WTC11 (cell line): Measurements from ENCODE around the gene DGKH. TPM values are rescaled to one million over a fixed set of nuclear protein-coding genes. Genes with fewer than 3 reads are reported as not detected.
"Not testable (repeated sequence)": the region's sequence is repeated elsewhere in the genome, so short reads cannot be mapped to it uniquely, and the experiment has no call there.

Experiments
- ATAC-seq: fragments of 200-7000 bp; cut with Tn5 transposase; 2 replicates; pipeline ENCODE4 v1.10.0; 2021; ENCODE audit warnings: mild to moderate bottlenecking, moderate library complexity
- CTCF ChIA-PET: fragments of 300-600 bp; sonication (Branson Sonifier 250); formaldehyde crosslinking; loops from one replicate; lab custom pipeline; 2021; ENCODE audit warnings: antibody characterized with exemption; lab: Charles Lee
- POLR2A ChIA-PET: fragments of 350-600 bp; sonication (Branson Sonifier 250); formaldehyde crosslinking; loops from one replicate; lab custom pipeline; 2021; ENCODE audit warnings: antibody characterized with exemption; lab: Charles Lee
- DNase-seq: peaks from one replicate; pipeline ENCODE4 v3.0.0; 2021; ENCODE audit warnings: low spot score
- H3K27ac Mint-ChIP-seq: 2 replicates; pipeline ENCODE4 v1.8.0; 2021; ENCODE audit warnings: mixed read lengths
- H3K27me3 Mint-ChIP-seq: 2 replicates; pipeline ENCODE4 v1.8.0; 2021; ENCODE audit warnings: low read depth, mild to moderate bottlenecking, moderate library complexity, mixed read lengths
- H3K36me3 Mint-ChIP-seq: 2 replicates; pipeline ENCODE4 v1.8.0; 2021; ENCODE audit warnings: mixed read lengths
- H3K4me1 Mint-ChIP-seq: 2 replicates; pipeline ENCODE4 v1.8.0; 2022; ENCODE audit warnings: mixed read lengths
- H3K4me3 Mint-ChIP-seq: 2 replicates; pipeline ENCODE4 v1.8.0; 2021; ENCODE audit warnings: mild to moderate bottlenecking, moderate library complexity, mixed read lengths
- H3K9me3 Mint-ChIP-seq: 2 replicates; pipeline ENCODE4 v1.8.0; 2021; ENCODE audit warnings: mixed read lengths
- CREB1 ChIP-seq: sonication (generic); formaldehyde crosslinking; IDR thresholded peaks from 2 replicates; pipeline ENCODE4 v1.8.0; 2023; ENCODE audit warnings: mild to moderate bottlenecking, missing genetic modification reagents
- E2F5 ChIP-seq: sonication (generic); formaldehyde crosslinking; IDR thresholded peaks from 2 replicates; pipeline ENCODE4 v1.8.1; 2022; ENCODE audit warnings: mild to moderate bottlenecking, moderate library complexity, missing genetic modification reagents
- ESRRA ChIP-seq: sonication (generic); formaldehyde crosslinking; IDR thresholded peaks from 2 replicates; pipeline ENCODE4 v1.8.1; 2022; ENCODE audit warnings: mild to moderate bottlenecking, missing genetic modification reagents, borderline replicate concordance
- FOXJ3 ChIP-seq: sonication (generic); formaldehyde crosslinking; IDR thresholded peaks from 2 replicates; pipeline ENCODE4 v1.9.0; 2021; ENCODE audit warnings: missing genetic modification reagents, mild to moderate bottlenecking, borderline replicate concordance
- HMGA2 ChIP-seq: fragments of 250-450 bp; sonication (Bioruptor Pico); IDR thresholded peaks from 2 replicates; pipeline ENCODE4 v1.4.0; 2021; ENCODE audit warnings: mild to moderate bottlenecking, moderate library complexity
- JUN ChIP-seq: sonication (generic); formaldehyde crosslinking; IDR thresholded peaks from 2 replicates; pipeline ENCODE4 v1.8.0; 2023; ENCODE audit warnings: mild to moderate bottlenecking, missing genetic modification reagents
- KAT7 ChIP-seq: sonication (generic); formaldehyde crosslinking; IDR thresholded peaks from 2 replicates; pipeline ENCODE4 v1.8.1; 2023; ENCODE audit warnings: missing genetic modification reagents, mild to moderate bottlenecking, borderline replicate concordance
- NR1H2 ChIP-seq: sonication (generic); formaldehyde crosslinking; IDR thresholded peaks from 2 replicates; pipeline ENCODE4 v1.9.0; 2021; ENCODE audit warnings: mild to moderate bottlenecking, moderate library complexity, missing genetic modification reagents
- SMAD4 ChIP-seq: sonication (generic); formaldehyde crosslinking; IDR thresholded peaks from 2 replicates; pipeline ENCODE4 v1.8.0; 2022; ENCODE audit warnings: mild to moderate bottlenecking, missing genetic modification reagents
- TP53 ChIP-seq: sonication (generic); formaldehyde crosslinking; IDR thresholded peaks from 2 replicates; pipeline ENCODE4 v1.8.1; 2023; ENCODE audit warnings: mild to moderate bottlenecking, missing genetic modification reagents
- ZNF317 ChIP-seq: sonication (generic); formaldehyde crosslinking; IDR thresholded peaks from 2 replicates; pipeline ENCODE4 v1.8.1; 2023; ENCODE audit warnings: low read depth, mild to moderate bottlenecking, moderate library complexity, missing genetic modification reagents, borderline replicate concordance
- ZNF423 ChIP-seq: fragments of 250-450 bp; sonication (Bioruptor Pico); IDR thresholded peaks from 2 replicates; pipeline ENCODE4 v2.1.2; 2022; ENCODE audit warnings: mild to moderate bottlenecking, moderate library complexity
- ZNF532 ChIP-seq: fragments of 250-450 bp; sonication (Bioruptor Pico); IDR thresholded peaks from 2 replicates; pipeline ENCODE4 v1.9.0; 2021; ENCODE audit warnings: mild to moderate bottlenecking, borderline replicate concordance
- total RNA-seq: library from RNA; stranded (reverse); gene quantifications from 3 replicates; pipeline ENCODE4 v1.2.3, GENCODE V29; 2021
- TF ChIP-seq, protein P1 (sequence below): sonication (generic); formaldehyde crosslinking; IDR thresholded peaks from 2 replicates; pipeline ENCODE4 v1.8.0; 2023; ENCODE audit warnings: missing genetic modification reagents, mild to moderate bottlenecking, borderline replicate concordance
- TF ChIP-seq, protein P2 (sequence below): sonication (generic); formaldehyde crosslinking; IDR thresholded peaks from 2 replicates; pipeline ENCODE4 v1.8.1; 2023; ENCODE audit warnings: mild to moderate bottlenecking, moderate library complexity, missing genetic modification reagents
- TF ChIP-seq, protein P3 (sequence below): fragments of 250-450 bp; sonication (Bioruptor Pico); IDR thresholded peaks from 2 replicates; pipeline ENCODE4 v2.1.2; 2022; ENCODE audit warnings: mild to moderate bottlenecking, moderate library complexity
- TF ChIP-seq, protein P4 (sequence below): sonication (generic); formaldehyde crosslinking; IDR thresholded peaks from 2 replicates; pipeline ENCODE4 v1.8.0; 2022; ENCODE audit warnings: missing genetic modification reagents

DGKH gene
- total RNA-seq, 1 experiment from 2014 or later = 7.6 TPM

DNA sequence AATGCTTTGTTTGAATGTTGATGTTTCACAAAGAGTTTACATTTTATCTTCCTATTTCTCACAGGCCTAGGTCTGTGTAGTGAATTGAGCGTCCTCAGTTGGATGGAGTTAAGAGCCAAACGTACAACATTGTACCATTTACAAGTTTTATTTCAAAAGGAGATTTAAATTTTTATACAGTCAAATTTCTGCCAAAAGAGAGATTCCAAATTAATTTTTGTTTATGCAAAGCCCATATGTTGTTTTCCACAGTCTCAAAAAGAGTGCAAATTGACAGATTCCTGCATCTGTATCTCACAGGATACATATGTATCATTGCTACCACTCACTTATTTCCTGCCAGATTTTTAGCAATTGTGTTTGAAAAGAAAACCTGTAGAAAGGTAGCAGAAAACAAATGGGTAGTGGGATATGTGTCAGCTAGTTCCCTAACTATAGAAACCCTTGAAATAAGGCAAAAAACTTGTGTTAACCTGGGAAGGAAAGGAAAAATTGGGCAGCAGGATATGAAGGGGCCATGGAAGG is 46.1 kb downstream of the DGKH start:
- ATAC-seq (no peak), DNase-seq (no peak)
- 0 out of 2 replicates have a peak, but pooled peaks cover 6% of the 10 kb centered on the region for H3K9me3 Mint-ChIP-seq
- H3K27me3 Mint-ChIP-seq = no peaks in the 10 kb centered on the region
- H3K4me1 Mint-ChIP-seq = no peaks in the 10 kb centered on the region
- TF ChIP-seq, protein P1, sequence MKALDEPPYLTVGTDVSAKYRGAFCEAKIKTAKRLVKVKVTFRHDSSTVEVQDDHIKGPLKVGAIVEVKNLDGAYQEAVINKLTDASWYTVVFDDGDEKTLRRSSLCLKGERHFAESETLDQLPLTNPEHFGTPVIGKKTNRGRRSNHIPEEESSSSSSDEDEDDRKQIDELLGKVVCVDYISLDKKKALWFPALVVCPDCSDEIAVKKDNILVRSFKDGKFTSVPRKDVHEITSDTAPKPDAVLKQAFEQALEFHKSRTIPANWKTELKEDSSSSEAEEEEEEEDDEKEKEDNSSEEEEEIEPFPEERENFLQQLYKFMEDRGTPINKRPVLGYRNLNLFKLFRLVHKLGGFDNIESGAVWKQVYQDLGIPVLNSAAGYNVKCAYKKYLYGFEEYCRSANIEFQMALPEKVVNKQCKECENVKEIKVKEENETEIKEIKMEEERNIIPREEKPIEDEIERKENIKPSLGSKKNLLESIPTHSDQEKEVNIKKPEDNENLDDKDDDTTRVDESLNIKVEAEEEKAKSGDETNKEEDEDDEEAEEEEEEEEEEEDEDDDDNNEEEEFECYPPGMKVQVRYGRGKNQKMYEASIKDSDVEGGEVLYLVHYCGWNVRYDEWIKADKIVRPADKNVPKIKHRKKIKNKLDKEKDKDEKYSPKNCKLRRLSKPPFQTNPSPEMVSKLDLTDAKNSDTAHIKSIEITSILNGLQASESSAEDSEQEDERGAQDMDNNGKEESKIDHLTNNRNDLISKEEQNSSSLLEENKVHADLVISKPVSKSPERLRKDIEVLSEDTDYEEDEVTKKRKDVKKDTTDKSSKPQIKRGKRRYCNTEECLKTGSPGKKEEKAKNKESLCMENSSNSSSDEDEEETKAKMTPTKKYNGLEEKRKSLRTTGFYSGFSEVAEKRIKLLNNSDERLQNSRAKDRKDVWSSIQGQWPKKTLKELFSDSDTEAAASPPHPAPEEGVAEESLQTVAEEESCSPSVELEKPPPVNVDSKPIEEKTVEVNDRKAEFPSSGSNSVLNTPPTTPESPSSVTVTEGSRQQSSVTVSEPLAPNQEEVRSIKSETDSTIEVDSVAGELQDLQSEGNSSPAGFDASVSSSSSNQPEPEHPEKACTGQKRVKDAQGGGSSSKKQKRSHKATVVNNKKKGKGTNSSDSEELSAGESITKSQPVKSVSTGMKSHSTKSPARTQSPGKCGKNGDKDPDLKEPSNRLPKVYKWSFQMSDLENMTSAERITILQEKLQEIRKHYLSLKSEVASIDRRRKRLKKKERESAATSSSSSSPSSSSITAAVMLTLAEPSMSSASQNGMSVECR (CRISPR knock-in tag) = no peak
- TF ChIP-seq NR1H2 (CRISPR knock-in tag) = no peak
- TF ChIP-seq ESRRA = no peak
- TF ChIP-seq SMAD4 = no peak
- TF ChIP-seq ZNF532 = no peak
- no peak for TF ChIP-seq JUN (CRISPR knock-in tag)
- no peak for TF ChIP-seq ZNF317 (CRISPR knock-in tag)
- no peak for TF ChIP-seq ZNF423
- TF ChIP-seq HMGA2 = no peak
- TF ChIP-seq CREB1 (CRISPR knock-in tag) = no peak
- TF ChIP-seq, protein P2, sequence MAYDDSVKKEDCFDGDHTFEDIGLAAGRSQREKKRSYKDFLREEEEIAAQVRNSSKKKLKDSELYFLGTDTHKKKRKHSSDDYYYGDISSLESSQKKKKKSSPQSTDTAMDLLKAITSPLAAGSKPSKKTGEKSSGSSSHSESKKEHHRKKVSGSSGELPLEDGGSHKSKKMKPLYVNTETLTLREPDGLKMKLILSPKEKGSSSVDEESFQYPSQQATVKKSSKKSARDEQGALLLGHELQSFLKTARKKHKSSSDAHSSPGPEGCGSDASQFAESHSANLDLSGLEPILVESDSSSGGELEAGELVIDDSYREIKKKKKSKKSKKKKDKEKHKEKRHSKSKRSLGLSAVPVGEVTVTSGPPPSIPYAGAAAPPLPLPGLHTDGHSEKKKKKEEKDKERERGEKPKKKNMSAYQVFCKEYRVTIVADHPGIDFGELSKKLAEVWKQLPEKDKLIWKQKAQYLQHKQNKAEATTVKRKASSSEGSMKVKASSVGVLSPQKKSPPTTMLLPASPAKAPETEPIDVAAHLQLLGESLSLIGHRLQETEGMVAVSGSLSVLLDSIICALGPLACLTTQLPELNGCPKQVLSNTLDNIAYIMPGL (CRISPR knock-in tag) = no peak
- no peak for TF ChIP-seq FOXJ3 (CRISPR knock-in tag)
- TF ChIP-seq, protein P3, sequence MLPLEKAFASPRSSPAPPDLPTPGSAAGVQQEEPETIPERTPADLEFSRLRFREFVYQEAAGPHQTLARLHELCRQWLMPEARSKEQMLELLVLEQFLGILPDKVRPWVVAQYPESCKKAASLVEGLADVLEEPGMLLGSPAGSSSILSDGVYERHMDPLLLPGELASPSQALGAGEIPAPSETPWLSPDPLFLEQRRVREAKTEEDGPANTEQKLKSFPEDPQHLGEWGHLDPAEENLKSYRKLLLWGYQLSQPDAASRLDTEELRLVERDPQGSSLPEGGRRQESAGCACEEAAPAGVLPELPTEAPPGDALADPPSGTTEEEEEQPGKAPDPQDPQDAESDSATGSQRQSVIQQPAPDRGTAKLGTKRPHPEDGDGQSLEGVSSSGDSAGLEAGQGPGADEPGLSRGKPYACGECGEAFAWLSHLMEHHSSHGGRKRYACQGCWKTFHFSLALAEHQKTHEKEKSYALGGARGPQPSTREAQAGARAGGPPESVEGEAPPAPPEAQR (CRISPR knock-in tag) = no peak
- TF ChIP-seq KAT7 (CRISPR knock-in tag) = no peak
- TF ChIP-seq E2F5 = no peak
- no peak for TF ChIP-seq TP53 (CRISPR knock-in tag)
- TF ChIP-seq, protein P4, sequence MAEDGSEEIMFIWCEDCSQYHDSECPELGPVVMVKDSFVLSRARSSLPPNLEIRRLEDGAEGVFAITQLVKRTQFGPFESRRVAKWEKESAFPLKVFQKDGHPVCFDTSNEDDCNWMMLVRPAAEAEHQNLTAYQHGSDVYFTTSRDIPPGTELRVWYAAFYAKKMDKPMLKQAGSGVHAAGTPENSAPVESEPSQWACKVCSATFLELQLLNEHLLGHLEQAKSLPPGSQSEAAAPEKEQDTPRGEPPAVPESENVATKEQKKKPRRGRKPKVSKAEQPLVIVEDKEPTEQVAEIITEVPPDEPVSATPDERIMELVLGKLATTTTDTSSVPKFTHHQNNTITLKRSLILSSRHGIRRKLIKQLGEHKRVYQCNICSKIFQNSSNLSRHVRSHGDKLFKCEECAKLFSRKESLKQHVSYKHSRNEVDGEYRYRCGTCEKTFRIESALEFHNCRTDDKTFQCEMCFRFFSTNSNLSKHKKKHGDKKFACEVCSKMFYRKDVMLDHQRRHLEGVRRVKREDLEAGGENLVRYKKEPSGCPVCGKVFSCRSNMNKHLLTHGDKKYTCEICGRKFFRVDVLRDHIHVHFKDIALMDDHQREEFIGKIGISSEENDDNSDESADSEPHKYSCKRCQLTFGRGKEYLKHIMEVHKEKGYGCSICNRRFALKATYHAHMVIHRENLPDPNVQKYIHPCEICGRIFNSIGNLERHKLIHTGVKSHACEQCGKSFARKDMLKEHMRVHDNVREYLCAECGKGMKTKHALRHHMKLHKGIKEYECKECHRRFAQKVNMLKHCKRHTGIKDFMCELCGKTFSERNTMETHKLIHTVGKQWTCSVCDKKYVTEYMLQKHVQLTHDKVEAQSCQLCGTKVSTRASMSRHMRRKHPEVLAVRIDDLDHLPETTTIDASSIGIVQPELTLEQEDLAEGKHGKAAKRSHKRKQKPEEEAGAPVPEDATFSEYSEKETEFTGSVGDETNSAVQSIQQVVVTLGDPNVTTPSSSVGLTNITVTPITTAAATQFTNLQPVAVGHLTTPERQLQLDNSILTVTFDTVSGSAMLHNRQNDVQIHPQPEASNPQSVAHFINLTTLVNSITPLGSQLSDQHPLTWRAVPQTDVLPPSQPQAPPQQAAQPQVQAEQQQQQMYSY = no peak
- H3K4me3 Mint-ChIP-seq = no peak overlapping the region
- no peaks in the 10 kb centered on the region for H3K36me3 Mint-ChIP-seq
- ChIA-PET POLR2A (no interaction called here), CTCF (no interaction called here)
- no peak overlapping the region for H3K27ac Mint-ChIP-seq

- POLR2A ChIA-PET, H3K27ac Mint-ChIP-seq, ATAC-seq, H3K27me3 Mint-ChIP-seq, CTCF ChIA-PET, H3K4me3 Mint-ChIP-seq, H3K4me1 Mint-ChIP-seq, H3K36me3 Mint-ChIP-seq, H3K9me3 Mint-ChIP-seq, DNase-seq: not testable (repeated sequence)
These were observed 47.8 kb downstream of the DGKH start for GRCh38 chr13:42096222-42096621.
